HFF-Myc (cell line): ENCODE measurements around the gene STEAP1.
"Not testable (repeated sequence)": the region's sequence is repeated elsewhere in the genome, so short reads cannot be mapped to it uniquely, and the experiment has no call there.

Experiments used
- DNase-seq: peaks from one replicate; pipeline ENCODE4 v3.0.0-alpha.2; 2011; ENCODE audit warnings: low read depth; ENCODE audit errors: extremely low read depth
- H3K4me3 ChIP-seq: replicated peaks from 2 replicates; pipeline ENCODE4 v1.5.1; 2011; ENCODE audit warnings: low read depth, mild to moderate bottlenecking, control low read depth, low read length
- TF ChIP-seq, protein P1 (sequence below): IDR thresholded peaks from 2 replicates; pipeline ENCODE4 v1.5.1; 2012; ENCODE audit warnings: mild to moderate bottlenecking, low read depth, low read length, control low read depth; ENCODE audit errors: missing control alignments

Gene STEAP1

DNA sequence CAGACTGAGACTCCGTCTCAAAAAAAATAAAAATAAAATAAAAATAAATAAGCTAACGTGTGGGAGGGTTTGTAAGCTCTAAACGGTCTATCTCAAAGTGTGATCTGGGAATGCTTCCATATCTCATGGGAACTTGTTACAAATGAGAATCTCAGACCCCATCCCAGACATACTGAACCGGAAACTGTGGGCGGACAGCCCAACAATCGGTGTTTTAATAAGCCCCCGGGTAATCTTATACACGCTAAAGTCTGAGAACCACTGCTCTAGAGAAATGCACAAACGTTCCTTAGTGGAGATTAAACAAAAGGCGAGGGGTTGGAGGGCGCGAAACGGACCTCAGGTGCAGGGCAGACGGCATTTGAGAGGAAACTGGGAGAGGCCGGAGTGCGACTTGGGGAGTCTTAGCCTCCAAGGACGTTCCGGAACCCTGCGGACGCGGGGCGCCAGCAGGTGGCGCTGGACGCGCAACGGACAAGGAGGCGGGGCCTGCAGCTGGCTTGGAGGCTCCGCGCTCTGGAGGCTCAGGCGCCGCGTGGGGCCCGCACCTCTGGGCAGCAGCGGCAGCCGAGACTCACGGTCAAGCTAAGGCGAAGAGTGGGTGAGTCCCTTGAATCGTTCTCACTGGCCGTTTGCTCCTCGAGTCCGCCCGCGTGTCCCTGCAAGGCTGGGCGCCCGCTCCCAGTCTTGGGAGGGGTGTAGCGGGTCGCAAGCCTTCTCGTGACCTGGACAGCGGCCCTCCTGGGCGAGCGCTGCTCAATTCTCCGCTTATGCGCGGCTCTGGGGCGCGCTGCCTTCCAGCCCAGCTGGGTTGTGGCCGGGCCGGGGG, at the start of gene STEAP1:
STEAP1 (plus strand) TSS at position 527 of the 829 bp plus-strand sequence. CDS start 5,320 bp downstream, outside the sequence.
- peak; percentile 62 for DNase-seq
- TF ChIP-seq, protein P1, sequence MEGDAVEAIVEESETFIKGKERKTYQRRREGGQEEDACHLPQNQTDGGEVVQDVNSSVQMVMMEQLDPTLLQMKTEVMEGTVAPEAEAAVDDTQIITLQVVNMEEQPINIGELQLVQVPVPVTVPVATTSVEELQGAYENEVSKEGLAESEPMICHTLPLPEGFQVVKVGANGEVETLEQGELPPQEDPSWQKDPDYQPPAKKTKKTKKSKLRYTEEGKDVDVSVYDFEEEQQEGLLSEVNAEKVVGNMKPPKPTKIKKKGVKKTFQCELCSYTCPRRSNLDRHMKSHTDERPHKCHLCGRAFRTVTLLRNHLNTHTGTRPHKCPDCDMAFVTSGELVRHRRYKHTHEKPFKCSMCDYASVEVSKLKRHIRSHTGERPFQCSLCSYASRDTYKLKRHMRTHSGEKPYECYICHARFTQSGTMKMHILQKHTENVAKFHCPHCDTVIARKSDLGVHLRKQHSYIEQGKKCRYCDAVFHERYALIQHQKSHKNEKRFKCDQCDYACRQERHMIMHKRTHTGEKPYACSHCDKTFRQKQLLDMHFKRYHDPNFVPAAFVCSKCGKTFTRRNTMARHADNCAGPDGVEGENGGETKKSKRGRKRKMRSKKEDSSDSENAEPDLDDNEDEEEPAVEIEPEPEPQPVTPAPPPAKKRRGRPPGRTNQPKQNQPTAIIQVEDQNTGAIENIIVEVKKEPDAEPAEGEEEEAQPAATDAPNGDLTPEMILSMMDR = peak; percentile 77
- H3K4me3 ChIP-seq = peak within 1 kb of the TSS; percentile 57

DNA sequence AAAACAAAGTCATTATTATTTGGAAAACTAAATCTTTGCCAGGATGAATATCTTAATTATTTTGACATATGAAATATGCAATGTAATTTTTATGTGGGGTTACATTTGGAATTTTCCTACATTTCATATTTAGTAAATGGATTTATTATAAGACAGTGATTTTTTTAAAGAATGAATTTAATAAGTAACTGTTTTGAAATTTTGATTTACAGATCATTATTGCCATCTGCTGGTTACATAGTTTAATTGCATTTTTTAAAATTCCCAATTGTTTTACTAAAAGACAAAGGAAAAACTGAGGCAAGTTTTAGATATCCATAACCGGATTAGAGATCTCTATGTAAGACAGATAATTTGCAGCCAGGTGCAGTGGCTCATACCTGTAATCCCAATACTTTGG, 39.3 kb upstream of the STEAP1 start:
- DNase-seq, H3K4me3 ChIP-seq: not testable (repeated sequence)

DNA sequence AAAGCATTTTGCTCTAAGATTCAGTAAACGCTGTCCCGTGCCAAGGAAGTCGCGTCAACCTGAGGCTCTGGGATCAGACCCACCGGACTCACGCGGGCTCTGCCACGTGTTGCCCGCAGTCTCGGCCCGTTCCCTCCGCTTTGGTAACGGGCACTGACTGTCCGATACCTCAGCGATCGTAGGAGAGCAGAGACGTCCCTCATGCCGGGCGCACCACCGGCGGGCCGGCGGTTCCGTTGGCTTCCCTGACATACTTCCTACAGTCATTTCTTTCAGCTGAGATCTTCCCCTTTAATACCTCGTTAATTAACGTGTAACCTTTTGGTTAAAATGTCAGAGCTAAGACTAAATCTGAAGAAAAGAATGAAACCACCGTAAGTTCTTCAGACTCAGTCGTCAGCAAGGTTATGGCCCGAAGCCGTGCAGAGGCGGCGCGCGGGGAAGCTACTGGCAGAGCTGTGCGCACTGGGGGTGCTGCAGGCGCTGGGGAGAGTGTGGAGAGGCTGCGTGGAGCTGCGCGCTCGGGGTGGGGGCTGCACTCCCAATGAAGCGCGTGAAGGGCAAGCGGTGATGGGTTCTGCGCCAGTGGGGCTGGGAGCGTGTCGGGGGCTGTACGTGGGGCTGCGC, 35.6 kb upstream of the STEAP1 start:
- not testable (repeated sequence) for DNase-seq, H3K4me3 ChIP-seq

GRCh38 chr7:90119178-90119971, 34.9 kb upstream of the STEAP1 start:
- no peak for DNase-seq
- TF ChIP-seq, protein P1 = no peak
- H3K4me3 ChIP-seq = peak overlapping the region; percentile 23

GRCh38 chr7:90120205-90120604, 34.1 kb upstream of the STEAP1 start:
- not testable (repeated sequence) for DNase-seq, H3K4me3 ChIP-seq

- not testable (repeated sequence) for DNase-seq, H3K4me3 ChIP-seq
Measured at GRCh38 chr7:90131746-90132145, 22.5 kb upstream of the STEAP1 start.

GRCh38 chr7:90147079-90147960, 6.9 kb upstream of the STEAP1 start:
- not testable (repeated sequence) for H3K4me3 ChIP-seq, DNase-seq

GRCh38 chr7:90149428-90149827, 4.8 kb upstream of the STEAP1 start:
- TF ChIP-seq, protein P1 = peak; percentile 43
- not testable (repeated sequence) for DNase-seq, H3K4me3 ChIP-seq

DNA sequence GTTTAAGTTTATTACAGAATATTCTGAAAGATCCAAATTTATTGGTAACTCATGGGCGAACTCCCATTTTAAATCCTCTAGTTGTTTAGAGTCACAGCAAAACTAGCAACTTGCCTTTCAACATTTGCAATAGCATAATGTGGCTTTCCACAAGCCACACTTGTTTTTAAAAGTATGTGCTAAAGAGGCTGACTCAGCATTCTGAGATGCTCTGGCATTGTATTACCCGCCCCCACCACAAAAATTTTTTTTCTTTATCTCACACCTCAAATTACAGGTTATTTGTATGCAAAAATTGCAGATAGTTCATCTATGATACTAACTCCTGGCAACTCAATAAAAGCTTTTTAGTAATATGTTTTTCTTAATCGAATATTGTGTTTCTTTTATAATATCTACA, 2.4 kb upstream of the STEAP1 start:
- H3K4me3 ChIP-seq, DNase-seq: not testable (repeated sequence)
